ENCODE data around the gene USF2. TPM values are rescaled to one million over a fixed set of nuclear protein-coding genes. Genes with fewer than 3 reads are reported as not detected.

Gene USF2
- polyA plus RNA-seq, 1 donor from 2014 or later, result 107 TPM

GRCh38 chr19:35281303-35281702 lies 12.5 kb downstream of the USF2 start:
- Histone ChIP-seq H3K4me2 (ENCODE audit: low read length) (no peak overlapping the region), H3F3A (ENCODE audit: insufficient read depth, low read length, poor library complexity, severe bottlenecking) (no peaks in the 10 kb centered on the region), H3K9me3 (ENCODE audit: low read length) (no peaks in the 10 kb centered on the region), H3K4me3 (ENCODE audit: low read length) (no peak overlapping the region), H2AFZ (ENCODE audit: low read depth, low read length) (no peak overlapping the region), H3K27ac (ENCODE audit: low read length) (no peak overlapping the region), H3K79me2 (replicated peaks; ENCODE audit: insufficient read depth, low read length) (no peaks in the 10 kb centered on the region), H3K9me2 (ENCODE audit: insufficient read depth, low read length) (no peaks in the 10 kb centered on the region), H3K27me3 (ENCODE audit: insufficient read depth, low read depth, low read length) (no peaks in the 10 kb centered on the region), H3K9ac (ENCODE audit: low read length) (no peak overlapping the region), H3K36me3 (ENCODE audit: insufficient read depth, low read length) (no peaks in the 10 kb centered on the region), H4K20me1 (ENCODE audit: insufficient read depth) (no peaks in the 10 kb centered on the region)
- TF ChIP-seq RAD21 (conservative IDR thresholded peaks at IDR 0.05), result no peak
- TF ChIP-seq SMC3 (conservative IDR thresholded peaks at IDR 0.05; ENCODE audit: poor library complexity), result no peak
- no peak for TF ChIP-seq TAF1 (IDR thresholded peaks at IDR 0.05; ENCODE audit: low read depth)
- no peak for TF ChIP-seq MXI1 (conservative IDR thresholded peaks at IDR 0.05; ENCODE audit: poor library complexity, severe bottlenecking)
- TF ChIP-seq POLR2AphosphoS5 (IDR thresholded peaks at IDR 0.05), result no peak
- no peak for TF ChIP-seq EZH2 (IDR thresholded peaks at IDR 0.05; ENCODE audit: borderline replicate concordance, insufficient read depth, low read length, poor library complexity, severe bottlenecking)
- TF ChIP-seq EP300 (conservative IDR thresholded peaks at IDR 0.05; ENCODE audit: poor library complexity, severe bottlenecking), result no peak
- no peak for TF ChIP-seq CTCF (IDR thresholded peaks at IDR 0.05; ENCODE audit: poor library complexity, severe bottlenecking)
- TF ChIP-seq REST (IDR thresholded peaks at IDR 0.05; ENCODE audit: borderline replicate concordance), result no peak

- TF ChIP-seq RAD21 (conservative IDR thresholded peaks at IDR 0.05), result no peak
- no peak for TF ChIP-seq EP300 (conservative IDR thresholded peaks at IDR 0.05; ENCODE audit: poor library complexity, severe bottlenecking)
- no peaks in the 10 kb centered on the region for H3K9me3 ChIP-seq (ENCODE audit: low read length)
- H3K9me2 ChIP-seq (ENCODE audit: insufficient read depth, low read length), result no peaks in the 10 kb centered on the region
- H3K4me2 ChIP-seq (ENCODE audit: low read length), result no peak overlapping the region
- H3K79me2 ChIP-seq (replicated peaks; ENCODE audit: insufficient read depth, low read length), result no peaks in the 10 kb centered on the region
- no peak overlapping the region for H3K9ac ChIP-seq (ENCODE audit: low read length)
- no peak overlapping the region for H2AFZ ChIP-seq (ENCODE audit: low read depth, low read length)
- no peak overlapping the region for H3K27ac ChIP-seq (ENCODE audit: low read length)
- H3K4me3 ChIP-seq (ENCODE audit: low read length), result no peak overlapping the region
- no peaks in the 10 kb centered on the region for H3F3A ChIP-seq (ENCODE audit: insufficient read depth, low read length, poor library complexity, severe bottlenecking)
- H3K36me3 ChIP-seq (ENCODE audit: insufficient read depth, low read length), result no peaks in the 10 kb centered on the region
- no peaks in the 10 kb centered on the region for H3K27me3 ChIP-seq (ENCODE audit: insufficient read depth, low read depth, low read length)
- no peaks in the 10 kb centered on the region for H4K20me1 ChIP-seq (ENCODE audit: insufficient read depth)
These were observed 15.7 kb downstream of the USF2 start for GRCh38 chr19:35284153-35285094.

All from neural cell (in vitro differentiated cells).